Stimulated activated CD8-positive, alpha-beta memory T cell treated with anti-CD3 and anti-CD28 coated beads, Interleukin-15, amount 100 ng/mL, for 4 hours (primary cell): ENCODE data around the gene OR5AL1.
"Not testable (repeated sequence)": the region's sequence is repeated elsewhere in the genome, so short reads cannot be mapped to it uniquely, and the experiment has no call there.

Experiments used
- DNase-seq, 2 donors: peaks; one replicate each; pipeline ENCODE4 v3.0.0-alpha.2; 2020; ENCODE audit warnings: low read depth in 2 of 2

Gene OR5AL1

GRCh38 chr11:56412396-56412795 is at the start of gene OR5AL1:
Gene OR5AL1, plus strand, starts transcription at chr11:56412696.
- DNase-seq: no peak

- no peak for DNase-seq
Measured at GRCh38 chr11:56375324-56375723, 37.2 kb upstream of the OR5AL1 start, which contains the start of gene OR8U1. Gene OR8U1, plus strand, starts transcription at chr11:56375624. Its CDS starts 0 bp downstream, at chr11:56375624.

DNA sequence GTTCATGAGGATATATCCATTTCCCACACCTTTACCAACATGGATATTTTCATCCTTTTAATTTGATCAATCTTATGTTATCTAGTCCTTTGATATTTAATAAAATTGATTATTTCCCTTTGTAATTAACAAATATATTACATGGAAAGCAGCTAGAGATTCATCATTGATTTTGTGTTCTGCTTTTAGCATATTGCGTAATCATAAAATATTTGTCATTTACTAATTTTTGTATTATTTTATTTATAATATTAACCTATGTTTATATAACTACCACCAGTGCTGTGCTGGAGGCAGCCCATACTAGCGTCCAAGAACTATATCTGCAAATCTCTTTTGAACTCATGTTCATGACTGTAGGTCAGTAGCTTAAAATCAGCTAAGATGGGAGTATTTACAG is 32.4 kb upstream of the OR5AL1 start:
- no peak for DNase-seq

- no peak for DNase-seq
Measured at GRCh38 chr11:56394381-56394780, 18.1 kb upstream of the OR5AL1 start.

GRCh38 chr11:56396047-56396446 is 16.4 kb upstream of the OR5AL1 start:
- no peak for DNase-seq

DNA sequence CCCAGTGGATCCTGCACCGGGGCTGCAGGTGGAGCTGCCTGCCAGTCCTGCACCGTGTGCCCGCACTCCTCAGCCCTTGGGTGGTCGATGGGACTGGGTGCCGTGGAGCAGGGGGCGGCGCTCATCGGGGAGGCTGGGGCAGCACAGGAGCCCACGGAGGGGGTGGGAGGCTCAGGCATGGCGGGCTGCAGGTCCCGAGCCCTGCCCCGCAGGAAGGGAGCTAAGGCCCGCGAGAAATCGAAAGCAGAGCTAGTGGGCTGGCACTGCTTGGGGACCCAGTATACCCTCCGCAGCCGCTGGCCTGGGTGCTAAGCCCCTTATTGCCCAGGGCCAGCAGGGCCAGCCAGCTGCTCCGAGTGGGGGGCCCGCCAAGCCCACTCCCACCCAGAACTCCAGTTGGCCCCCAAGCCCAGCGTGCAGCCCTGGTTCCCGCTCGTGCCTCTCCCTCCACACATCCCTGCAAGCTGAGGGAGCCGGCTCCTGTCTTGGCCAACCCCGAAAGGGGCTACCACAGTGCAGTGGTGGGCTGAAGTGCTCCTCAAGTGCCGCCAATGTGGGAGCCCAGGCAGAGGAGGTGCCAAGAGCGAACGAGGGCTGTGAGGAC is 10.5 kb upstream of the OR5AL1 start:
- DNase-seq: not testable (repeated sequence)

GRCh38 chr11:56404393-56404792 is 8.1 kb upstream of the OR5AL1 start:
- DNase-seq: no peak

DNA sequence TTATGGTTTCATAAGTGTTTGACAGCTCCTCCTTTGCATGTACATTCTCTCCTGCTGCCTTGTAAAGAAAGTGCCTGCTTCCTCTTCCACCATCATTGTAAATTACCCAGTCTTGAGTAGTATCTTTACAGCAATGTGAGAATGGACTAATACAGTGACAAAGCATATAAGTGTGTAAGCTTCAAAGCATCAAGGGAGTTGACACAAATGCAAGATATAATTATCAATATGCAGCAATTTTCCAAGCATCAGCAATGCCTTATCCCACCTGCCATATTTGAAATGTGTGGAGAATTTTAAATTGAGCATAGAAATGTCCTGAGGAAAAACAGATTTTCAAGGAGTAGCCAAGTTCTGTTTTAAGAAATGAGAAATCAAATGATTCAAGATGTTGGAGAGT is 1.7 kb upstream of the OR5AL1 start:
- DNase-seq: no peak

- no peak for DNase-seq
Measured at GRCh38 chr11:56453521-56453920, 41.0 kb downstream of the OR5AL1 start.

DNA sequence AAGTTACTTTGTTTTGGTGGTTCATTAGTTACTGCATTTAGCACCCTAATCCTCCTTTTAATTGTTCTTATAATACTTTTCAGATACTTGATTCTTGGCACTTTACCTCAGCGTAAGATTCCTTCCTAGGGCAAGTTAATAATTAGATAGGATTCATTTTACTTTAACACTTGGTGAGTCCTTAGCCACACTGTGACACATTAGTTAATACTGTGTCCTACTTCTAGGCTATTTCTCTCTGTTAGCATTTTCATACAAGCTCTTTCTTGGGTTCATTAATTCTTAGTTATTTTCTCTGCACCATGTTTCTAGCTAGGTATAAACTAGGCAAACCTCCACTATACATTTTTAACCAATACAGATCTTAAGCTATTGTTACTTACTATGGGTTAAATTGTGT is 44.6 kb downstream of the OR5AL1 start:
- no peak for DNase-seq
